Endothelial cell of umbilical vein (primary cell): ENCODE measurements around the gene ZNF365.

Experiments
- FOS ChIP-seq: IDR thresholded peaks from 2 replicates; pipeline ENCODE4 v1.6.1; 2011; ENCODE audit warnings: mild to moderate bottlenecking, low read length, moderate library complexity, borderline replicate concordance; ENCODE audit not compliant: insufficient read depth
- POLR2AphosphoS5 ChIP-seq: IDR thresholded peaks from 2 replicates; pipeline ENCODE4 v1.6.1; 2012; ENCODE audit warnings: low read depth, mild to moderate bottlenecking, control low read depth, low read length, moderate library complexity; ENCODE audit not compliant: insufficient read depth
- TF ChIP-seq, protein P1 (sequence below), 2 donors: IDR thresholded peaks; 1 replicate in 1 of 2; 2 replicates in 1 of 2; pipeline ENCODE4 v1.5.1; 2011; ENCODE audit warnings: low read length in 2 of 2, mild to moderate bottlenecking in 2 of 2, moderate library complexity in 2 of 2, control low read depth in 1 of 2, inconsistent platforms in 1 of 2, low read depth in 1 of 2; ENCODE audit not compliant: insufficient read depth in 1 of 2; ENCODE audit errors: extremely low read depth in 1 of 2
- TF ChIP-seq, protein P2 (sequence below): IDR thresholded peaks from 2 replicates; pipeline ENCODE4 v1.6.1; 2011; ENCODE audit not compliant: insufficient read depth, insufficient read length

DNA sequence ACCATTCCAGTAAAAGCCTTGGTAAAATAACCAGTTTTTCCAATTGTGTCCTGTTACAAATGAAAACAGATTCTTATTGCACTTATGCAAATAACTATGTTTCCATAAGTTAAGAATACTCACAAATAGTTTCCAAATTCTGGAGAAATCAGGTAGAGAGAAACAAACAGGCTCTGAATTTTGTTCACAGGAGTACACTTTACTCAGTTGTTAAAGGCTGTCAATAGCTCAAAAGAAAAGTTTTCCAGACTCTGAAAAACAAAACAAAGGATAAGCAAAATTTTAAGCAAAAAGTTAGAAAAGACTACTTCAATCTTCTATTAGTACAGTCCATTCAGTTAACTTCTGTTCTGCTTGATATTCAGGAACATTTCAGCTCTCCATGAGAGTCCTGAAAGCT is 32.8 kb upstream of the ZNF365 start:
- TF ChIP-seq, protein P1, sequence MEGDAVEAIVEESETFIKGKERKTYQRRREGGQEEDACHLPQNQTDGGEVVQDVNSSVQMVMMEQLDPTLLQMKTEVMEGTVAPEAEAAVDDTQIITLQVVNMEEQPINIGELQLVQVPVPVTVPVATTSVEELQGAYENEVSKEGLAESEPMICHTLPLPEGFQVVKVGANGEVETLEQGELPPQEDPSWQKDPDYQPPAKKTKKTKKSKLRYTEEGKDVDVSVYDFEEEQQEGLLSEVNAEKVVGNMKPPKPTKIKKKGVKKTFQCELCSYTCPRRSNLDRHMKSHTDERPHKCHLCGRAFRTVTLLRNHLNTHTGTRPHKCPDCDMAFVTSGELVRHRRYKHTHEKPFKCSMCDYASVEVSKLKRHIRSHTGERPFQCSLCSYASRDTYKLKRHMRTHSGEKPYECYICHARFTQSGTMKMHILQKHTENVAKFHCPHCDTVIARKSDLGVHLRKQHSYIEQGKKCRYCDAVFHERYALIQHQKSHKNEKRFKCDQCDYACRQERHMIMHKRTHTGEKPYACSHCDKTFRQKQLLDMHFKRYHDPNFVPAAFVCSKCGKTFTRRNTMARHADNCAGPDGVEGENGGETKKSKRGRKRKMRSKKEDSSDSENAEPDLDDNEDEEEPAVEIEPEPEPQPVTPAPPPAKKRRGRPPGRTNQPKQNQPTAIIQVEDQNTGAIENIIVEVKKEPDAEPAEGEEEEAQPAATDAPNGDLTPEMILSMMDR (IDR thresholded peaks at IDR 0.05; ENCODE audit: extremely low read depth in 1 of 2, insufficient read depth in 1 of 2, low read depth in 1 of 2, low read length in 2 of 2) = no peak
- TF ChIP-seq, protein P2, sequence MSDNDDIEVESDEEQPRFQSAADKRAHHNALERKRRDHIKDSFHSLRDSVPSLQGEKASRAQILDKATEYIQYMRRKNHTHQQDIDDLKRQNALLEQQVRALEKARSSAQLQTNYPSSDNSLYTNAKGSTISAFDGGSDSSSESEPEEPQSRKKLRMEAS = no peak
- no peak for TF ChIP-seq POLR2AphosphoS5
- TF ChIP-seq FOS = no peak
